Posterior vena cava (tissue), 2 donors: ENCODE data around the gene RNF112. TPM values are rescaled to one million over a fixed set of nuclear protein-coding genes. Genes with fewer than 3 reads are reported as not detected.
"Not testable (repeated sequence)": the region's sequence is repeated elsewhere in the genome, so short reads cannot be mapped to it uniquely, and the experiment has no call there.

ENCODE experiments used
- DNase-seq: peaks from one replicate; pipeline ENCODE4 v3.0.0-alpha.2; 2020; ENCODE audit warnings: low spot score
- intact Hi-C, 2 donors: fragments of 100-400 bp; cut with DNase I; formaldehyde crosslinking; loops; one replicate each; pipeline versions ENCODE4 v1.14.1 to v1.14.2; 2022 to 2023
- total RNA-seq, 2 donors: library from RNA; stranded (reverse); fragmentation: NEBNext Ultra II Directional; extraction: Animal tissue kit (Norgen Biotek cat#: 25700); gene quantifications; one replicate each; pipeline ENCODE4 v1.2.1, GENCODE V29; 2021
- donor health status: DM: yes; HTN: yes; CAD: no.
- donor health status: DM: yes; HTN: yes; CAD: no.

The RNF112 gene
- total RNA-seq, 2 donors from 2014 or later, result 8.4 to 12.6 TPM

DNA sequence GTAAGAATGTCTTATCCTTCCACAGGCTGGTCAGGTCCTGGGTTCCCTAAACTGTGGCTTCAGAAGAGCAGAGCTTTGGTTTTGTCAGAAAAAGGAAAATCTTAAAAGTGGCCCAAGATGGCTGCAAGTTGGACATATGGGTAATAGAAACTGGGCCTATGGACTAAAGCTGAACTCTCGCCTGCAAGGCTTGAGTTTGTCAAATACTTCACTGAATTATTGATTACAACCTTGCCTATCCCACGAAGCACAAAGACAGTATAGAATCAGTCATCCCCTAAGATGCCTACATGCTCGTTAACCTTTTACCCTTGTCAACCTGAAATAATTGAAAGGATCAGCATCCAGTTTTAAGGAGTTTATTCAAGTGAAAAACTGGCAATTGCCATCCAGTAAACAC is 20.7 kb downstream of the RNF112 start:
- DNase-seq, result no peak
- intact Hi-C loops, result no loop called here

DNA sequence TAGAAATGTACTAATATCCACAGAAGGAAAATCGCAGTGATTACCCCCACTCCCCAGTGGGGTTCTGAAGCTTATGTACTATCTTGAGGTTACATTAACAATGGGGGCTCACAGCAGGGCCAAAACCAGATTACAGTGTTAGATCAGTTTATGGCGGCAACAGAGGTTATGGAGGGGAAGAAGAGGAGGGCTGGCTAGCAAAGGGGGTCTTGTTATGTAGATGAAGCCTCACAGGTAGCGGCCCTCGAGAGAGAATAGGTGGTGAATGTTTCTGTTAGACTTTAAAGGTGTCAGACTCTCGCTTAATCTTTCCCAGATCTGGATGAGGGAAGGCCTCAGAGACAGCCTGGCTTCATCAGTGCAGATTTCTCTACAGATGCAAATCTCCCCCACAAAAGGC is 22.2 kb downstream of the RNF112 start:
- intact Hi-C loops, result no loop called here
- DNase-seq, result no peak

DNA sequence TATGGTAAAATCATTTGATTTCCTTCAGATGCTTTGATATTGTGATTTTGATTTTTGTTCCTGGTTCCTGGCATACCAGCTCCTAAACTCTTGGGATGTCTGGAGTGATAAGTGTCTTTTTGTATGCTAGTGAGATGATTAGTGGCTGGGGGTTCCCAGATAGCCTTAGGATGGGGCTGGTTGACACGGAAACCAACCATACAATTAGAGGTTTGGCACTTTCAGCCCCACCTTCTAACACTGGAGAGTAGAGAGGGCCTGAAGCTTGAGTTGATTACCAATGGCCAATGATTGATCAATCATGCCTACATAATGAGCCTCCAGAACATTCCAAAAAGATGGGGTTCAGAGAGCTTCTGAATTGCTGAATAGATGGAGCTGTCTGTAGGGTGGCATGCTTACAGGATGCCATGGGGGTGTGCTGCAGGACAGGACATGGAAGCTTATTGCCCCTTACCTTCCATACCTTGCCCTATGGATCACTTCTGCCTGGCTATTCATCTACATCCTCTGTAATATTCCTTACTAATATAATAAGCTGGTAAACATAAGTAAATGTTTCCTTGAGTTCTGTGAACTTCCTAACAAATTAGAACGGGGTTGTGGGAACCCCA is 22.8 kb downstream of the RNF112 start:
- DNase-seq, result no peak
- intact Hi-C loops, result no loop called here

DNA sequence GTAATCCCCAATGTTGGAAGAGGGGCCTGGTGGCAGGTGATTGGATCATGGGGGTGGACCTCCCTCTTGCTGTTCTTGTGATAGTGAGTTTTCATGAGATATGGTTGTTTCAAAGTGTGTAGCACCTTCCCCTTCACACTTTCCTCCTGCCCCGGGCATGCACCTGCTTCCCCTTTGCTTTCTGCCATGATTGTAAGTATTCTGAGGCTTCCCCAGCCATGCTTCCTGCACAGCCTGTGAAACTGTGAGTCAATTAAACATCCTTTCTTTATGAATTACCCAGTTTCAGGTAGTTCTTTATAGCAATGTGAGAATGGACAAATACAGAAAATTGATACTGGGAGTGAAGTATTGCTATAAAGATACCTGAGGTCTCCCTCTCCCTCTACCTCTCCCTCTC is 29.4 kb downstream of the RNF112 start:
- no peak for DNase-seq
- intact Hi-C loops, result no loop called here

DNA sequence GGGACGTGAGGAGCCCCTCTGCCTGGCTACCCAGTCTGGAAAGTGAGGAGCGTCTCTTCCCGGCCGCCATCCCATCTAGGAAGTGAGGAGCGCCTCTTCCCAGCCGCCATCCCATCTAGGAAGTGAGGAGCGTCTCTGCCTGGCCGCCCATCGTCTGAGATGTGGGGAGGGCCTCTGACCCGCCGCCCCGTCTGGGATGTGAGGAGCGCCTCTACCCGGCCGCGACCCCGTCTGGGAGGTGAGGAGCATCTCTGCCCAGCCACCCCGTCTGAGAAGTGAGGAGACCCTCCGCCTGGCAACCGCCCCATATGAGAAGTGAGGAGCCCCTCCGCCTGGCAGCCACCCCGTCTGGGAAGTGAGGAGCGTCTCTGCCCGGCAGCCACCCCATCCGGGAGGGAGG is 30.3 kb downstream of the RNF112 start:
- intact Hi-C loops, DNase-seq: not testable (repeated sequence)

DNA sequence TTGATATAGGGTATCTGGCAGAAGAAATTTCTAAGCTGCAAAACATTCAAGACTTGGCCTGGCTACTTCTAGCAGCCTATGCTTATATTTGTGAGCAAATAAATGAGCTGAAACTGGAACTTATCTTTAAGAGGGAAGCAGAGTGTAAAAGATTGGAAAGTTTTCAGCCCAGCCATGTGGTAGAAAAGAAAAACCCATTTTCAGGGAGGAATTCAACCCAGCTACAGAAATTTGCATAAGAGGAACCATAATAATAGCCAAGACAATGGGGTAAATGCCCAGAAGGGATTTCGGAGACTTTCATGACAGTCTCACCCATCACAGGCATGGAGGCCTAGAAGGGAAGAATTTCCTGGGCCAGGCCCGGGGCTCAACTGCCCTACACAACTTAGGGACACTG is 31.7 kb downstream of the RNF112 start:
- DNase-seq, result no peak
- intact Hi-C loops, result no loop called here

DNA sequence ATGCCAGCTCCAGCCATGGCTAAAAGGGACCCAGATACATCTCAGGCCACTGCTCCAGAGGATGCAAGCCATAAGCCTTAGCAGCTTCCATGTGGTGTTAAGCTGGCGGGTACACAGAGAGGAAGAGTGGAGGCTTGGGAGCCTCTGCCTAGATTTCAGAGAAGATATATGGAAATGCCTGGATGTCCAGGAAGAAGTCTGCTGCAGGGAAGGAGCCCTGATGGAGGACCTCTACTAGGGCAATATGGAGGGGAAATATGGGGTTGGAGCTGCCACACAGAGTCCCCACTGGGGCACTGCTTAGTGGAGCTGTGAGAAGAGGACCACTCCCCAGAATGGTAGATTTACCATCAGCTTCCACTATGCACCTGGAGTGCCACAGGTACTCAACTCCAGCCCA is 32.1 kb downstream of the RNF112 start:
- intact Hi-C loops, result no loop called here
- no peak for DNase-seq

DNA sequence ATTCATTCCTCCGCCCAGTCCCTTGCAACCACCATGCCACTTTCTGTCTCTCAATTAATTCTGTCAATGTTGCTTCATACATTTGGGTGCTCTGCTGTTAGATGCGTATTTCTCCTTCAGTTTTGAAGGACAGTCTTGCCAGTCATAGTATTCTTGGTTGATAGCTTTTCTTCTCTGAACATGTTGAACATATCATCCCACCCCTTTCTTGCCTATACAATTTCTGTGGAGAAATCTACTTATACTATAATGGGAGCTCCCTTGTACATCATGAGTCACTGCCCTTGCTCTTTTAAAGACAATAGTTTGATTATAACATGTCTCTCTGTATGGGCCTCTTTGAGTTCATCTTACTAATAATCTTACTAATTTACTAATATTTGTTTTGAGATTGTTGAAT is 34.1 kb downstream of the RNF112 start:
- no peak for DNase-seq
- intact Hi-C loops, result no loop called here

DNA sequence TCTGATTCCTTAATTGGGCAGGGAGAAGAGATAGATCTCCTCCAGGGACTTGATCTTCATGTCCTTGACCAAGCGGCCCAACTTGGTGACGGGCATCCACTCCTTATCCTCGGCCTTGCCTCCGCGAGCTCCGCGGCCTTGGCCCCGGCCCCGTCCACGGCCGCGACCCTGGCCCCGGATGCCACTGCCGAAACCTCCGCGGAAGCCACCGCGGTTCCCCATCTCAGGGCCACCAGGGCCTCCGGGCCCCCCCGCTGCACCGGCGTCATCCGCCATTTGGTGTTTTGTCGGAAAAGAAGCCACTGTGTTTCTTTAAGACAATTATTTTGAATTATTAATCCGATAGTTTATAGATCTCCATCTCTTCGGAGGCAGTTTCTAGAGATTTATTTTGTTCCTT is 35.5 kb downstream of the RNF112 start:
- DNase-seq, intact Hi-C loops: not testable (repeated sequence)

DNA sequence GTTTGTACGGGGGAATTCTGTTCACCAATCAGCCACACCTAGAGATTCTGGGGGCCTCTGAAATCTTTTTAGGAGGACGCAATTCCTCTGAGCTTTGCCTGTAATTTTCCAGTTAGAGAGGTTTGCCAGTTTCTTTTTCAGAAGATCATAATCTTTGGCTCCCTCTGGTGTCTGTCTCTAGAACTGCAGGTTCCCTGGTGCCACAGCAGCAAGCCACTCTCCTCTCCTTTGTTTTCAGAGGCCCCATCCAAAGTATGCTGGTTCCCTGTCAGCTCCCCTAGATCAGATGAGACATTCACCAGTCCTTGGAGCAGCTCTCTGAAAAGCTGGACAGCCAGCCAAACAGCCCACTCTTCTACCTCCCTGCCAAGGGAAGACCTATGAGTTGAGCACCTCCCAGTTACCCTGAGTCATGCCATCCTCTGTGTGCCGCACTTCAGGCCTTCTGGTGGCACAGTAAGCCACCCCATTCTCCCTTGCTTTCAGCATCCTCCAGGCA is 36.1 kb downstream of the RNF112 start:
- intact Hi-C loops, result no loop called here
- DNase-seq, result no peak

DNA sequence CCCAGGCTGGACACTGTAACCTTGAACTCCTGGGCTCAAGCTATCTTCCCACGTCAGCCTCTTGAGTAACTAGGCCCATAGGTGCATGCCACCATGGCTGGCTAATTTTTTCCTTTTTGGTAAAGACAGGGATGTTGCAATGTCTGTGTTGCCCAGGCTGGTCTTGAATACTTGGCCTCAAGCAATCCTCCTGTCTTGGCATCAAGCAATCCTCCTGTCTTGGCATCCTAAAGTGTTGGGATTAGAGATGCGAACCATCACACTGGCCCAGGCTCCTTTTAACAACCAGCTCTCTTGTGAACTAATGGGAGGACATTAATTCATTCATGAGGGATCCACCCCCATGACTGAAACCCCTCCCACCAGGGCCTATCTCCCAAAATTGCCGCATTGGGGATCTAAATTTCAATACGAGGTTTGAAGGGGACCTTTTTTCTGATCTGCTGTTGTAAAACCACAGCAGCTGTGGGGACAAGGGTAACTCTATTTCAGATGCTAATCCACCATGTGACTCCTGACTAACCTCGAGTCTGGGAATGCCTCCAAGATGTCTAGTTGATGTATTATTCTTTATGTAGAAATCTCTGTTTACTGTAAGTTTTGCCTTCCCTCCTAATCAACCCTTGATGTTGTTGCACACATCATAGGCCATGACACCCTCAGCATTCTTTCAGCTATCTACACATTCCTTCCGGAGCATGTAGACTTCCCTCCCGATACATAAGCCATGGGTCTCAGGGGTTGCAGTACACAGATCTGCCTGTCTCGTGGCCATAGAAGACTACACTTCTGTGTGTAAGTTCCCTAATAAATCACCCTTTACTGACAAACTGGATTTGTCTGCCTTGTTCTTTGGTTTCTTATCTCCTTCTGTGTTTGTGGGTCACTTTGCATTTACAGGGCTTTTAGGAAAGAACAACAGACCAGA is 37.6 kb downstream of the RNF112 start:
- DNase-seq, result no peak
- intact Hi-C loops, result loop anchor here in 1 of 2 donors (2.0 kb wide), 1 partner anchor 86 kb away; the partner anchor contains the start of gene B9D1

DNA sequence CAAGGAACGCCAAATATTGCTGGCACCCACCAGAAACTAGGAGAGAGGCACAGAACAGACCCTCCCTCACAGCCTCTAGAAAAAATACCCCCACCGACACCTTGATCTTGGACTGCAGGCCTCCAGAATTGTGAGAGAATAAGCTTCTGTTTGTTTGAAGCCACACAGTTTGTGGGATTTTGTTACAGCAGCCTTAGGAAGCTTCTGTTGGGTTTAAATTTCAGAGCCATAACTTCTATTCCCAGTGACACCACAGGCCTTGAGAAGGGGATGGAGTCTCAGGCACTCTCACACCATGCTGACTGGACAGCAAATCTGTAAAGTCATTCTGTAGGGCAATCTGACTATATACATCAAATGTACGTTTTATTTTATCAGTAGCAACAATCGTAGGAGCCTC is 38.6 kb downstream of the RNF112 start:
- no peak for DNase-seq
- intact Hi-C loops, result loop anchor here (2.0 to 5.0 kb wide), 3 partner anchors 87 to 177 kb away; partner anchors contain the start of gene B9D1 (in 2 of the 2)

DNA sequence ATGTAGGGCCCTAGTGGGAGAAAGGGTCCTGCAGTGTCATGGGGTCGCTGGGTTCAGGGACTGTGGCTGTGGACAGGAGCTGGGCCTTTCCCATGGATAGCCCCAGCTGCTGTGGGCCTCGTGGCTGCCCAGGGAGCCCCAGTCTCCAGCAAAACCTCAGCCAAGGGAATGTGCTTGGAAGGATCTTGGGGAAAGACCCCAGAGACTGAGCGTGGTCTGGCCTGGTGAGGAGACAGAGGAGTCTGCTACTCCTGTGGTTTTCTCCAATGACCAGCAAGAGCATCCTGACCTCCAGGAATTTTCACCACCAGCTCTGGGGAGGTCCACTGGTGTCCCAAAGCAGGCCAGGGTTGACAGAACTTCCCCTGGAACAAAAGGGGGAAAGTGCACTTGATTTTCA is 42.3 kb downstream of the RNF112 start:
- intact Hi-C loops, result loop anchor here in 1 of 2 donors (5.0 kb wide), 1 partner anchor 91 kb away; the partner anchor contains the start of gene B9D1
- no peak for DNase-seq

DNA sequence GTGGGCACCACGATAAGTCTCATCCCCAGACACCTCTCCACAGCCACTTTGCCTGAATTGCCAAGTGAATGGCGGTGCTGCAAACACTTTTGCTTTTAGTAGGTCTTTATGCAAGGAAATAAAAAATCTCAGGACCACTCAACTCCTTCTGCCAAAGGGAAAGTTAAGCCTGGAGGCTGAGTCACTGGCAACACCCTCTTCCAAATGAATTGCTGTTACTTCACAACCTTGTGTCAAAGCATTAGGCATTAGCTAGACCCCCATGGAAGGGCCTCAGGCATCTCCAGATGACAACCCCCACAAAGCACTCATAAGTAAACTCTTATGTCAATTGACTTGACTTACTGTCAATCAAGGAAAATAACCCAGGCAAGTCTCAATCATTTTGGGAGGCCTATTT is 43.0 kb downstream of the RNF112 start:
- no peak for DNase-seq
- intact Hi-C loops, result loop anchor here in 1 of 2 donors (5.0 kb wide), 1 partner anchor 92 kb away; the partner anchor contains the start of gene B9D1

DNA sequence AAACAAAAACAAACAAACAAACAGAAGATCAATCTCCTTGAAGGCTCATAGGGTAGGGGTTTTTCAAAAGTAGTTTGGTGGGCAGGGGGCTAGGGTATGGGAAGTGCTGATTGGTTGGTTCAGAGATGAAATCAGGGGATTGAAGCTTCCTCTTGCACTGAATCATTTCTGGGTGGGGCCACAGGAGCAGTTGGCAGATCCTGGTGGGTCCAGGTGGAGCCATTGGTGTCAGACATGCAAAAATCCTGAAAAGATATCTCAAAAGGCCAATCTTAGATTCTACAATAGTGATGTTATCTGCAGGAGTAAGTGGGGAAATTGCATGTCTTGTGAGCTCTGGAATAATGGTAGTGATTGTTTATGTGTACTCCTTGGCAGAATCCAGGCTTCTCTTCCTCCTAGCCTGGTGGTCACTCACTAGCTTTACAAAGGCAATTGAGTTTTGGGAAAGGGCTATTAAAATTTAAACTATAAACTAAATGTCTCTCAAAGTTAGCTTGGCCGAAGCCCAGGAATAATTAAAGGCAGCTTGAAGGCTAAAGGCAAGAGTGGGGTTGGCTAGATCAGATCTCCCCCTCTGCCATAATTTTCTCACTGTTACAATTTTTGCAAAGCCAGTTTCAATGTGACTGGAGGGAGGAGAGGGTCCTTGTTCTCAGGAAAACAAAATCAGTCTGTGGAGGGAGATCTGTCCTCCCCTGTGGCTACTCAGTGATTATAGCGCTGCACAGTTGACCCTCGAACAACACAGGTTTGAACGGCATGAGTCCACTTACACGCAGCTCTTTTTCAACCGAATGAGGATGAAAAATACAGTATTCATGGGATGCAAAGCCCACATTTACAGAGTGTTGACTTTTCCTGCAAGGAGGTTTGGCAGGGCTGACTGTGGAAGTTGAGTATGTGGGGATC is 45.2 kb downstream of the RNF112 start:
- no peak for DNase-seq
- intact Hi-C loops, result no loop called here

DNA sequence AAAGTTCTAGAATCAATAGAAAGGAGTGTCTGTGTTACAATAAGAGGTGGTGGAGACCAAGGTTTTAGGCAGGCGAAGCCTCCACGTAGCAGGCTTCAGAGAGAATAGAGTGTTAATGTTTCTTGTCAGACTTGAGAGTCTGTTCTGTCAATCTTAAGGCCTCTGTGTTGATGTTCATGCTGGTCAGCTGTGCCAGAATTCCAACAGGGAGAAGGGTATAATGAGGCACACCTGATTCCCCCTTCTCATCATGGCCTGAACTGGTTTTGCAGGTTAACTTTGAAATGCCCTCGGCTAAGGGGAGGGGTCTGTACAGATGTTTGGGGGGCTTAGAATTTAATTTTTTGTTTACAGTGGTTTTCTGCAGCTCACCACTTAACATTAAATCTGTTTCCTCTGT is 46.0 kb downstream of the RNF112 start:
- no peak for DNase-seq
- intact Hi-C loops, result no loop called here

DNA sequence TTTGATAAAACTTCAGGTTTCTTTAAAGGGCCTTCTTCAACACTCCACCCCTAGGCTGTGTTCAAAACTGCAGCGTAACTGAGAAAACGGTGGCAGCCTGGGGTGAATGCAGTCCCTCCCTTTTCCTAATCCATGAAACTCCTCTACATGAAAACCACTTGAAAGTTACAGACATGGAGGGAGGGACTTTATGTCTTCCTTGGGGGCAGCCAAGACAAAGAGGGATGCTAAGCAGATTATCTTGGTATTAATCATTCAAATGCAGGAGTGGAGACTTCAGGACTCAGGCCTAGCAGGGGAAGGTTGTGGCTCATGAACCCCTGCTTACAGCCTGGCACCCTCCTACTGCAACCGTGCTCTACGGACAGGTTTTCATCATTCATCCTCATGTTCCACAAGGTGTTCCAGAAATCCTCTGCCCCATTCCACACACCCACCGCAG is 46.8 kb downstream of the RNF112 start:
- intact Hi-C loops, result no loop called here

DNA sequence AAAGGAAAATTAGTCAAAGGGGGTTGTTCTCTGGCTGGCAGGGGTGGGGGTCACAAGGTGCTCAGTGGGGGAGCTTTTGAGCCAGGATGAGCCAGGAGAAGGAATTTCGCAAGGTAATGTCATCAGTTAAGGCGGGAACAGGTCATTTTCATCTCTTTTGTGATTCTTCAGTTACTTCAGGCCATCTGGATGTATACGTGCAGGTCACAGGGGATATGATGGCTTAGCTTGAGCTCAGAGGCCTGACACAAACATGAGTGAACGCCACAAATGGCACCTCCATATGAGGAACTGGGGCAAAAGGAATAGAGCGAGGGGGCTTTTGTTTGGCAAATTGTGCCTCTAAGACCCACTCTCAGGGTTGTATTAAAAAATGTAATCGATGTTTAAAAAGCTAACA is 47.4 kb downstream of the RNF112 start:
- intact Hi-C loops, DNase-seq: not testable (repeated sequence)

More for the DNA sequence above, 46.8 kb downstream of the RNF112 start:
- no peak for DNase-seq

DNA sequence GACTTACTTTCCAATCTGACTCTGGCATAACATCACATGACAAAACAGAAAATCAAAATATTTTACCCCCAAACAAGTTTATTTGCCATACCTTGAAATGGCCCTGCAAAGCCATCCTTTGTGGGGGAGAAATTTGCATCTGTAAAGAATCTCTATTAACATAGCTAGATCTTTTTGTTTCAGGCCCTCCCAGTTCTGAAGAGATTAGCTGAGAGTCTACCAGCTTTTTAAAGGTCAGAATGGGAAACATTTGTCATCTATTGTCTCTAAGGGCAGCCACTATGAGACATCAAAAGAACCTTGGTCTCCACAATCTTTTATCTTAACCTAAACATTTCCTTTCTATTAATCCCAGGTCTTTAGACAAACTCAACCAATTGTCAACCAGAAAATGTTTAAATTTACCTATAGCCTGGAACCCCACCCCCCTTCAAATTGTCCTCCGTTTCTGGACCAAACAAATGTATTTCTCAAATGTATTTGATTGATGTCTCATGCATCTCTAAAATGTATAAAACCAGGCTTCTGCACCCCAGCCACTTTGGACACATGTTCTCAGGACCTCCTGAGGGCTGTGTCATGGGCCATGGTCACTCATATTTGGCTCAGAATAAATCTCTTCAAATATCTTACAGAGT is 48.1 kb downstream of the RNF112 start:
- DNase-seq, intact Hi-C loops: not testable (repeated sequence)
